IMR-90 (cell line): Measurements from ENCODE around the gene MYH11. TPM values are rescaled to one million over a fixed set of nuclear protein-coding genes. Genes with fewer than 3 reads are reported as not detected.
"Not testable (repeated sequence)": the region's sequence is repeated elsewhere in the genome, so short reads cannot be mapped to it uniquely, and the experiment has no call there.

Experiments used
- ATAC-seq: fragments of 200-7000 bp; cut with Tn5 transposase; 2 replicates; pipeline ENCODE4 v1.9.1; 2020; ENCODE audit warnings: low read depth, mild to moderate bottlenecking, moderate library complexity
- BruUV-seq: library from RNA; stranded (reverse); fragments of 400-500 nt; replicated peaks from 2 replicates; lab custom pipeline; 2021; lab: Mats Ljungman, UMichigan
- CTCF ChIA-PET: fragments of 300-600 bp; formaldehyde crosslinking; extraction: SDS; loops from one replicate; lab custom pipeline; 2021; ENCODE audit warnings: antibody characterized with exemption; lab: Yijun Ruan, JAX
- POLR2A ChIA-PET: fragments of 300-600 bp; sonication (Branson Sonifier 250); formaldehyde crosslinking; loops from one replicate; lab custom pipeline; 2022; ENCODE audit warnings: antibody characterized with exemption; ENCODE audit not compliant: unreplicated experiment; lab: Charles Lee
- DNase-seq: peaks from one replicate; pipeline ENCODE4 v3.0.0; 2013
- H2AFZ ChIP-seq: replicated peaks from 2 replicates; pipeline ENCODE3; 2013; ENCODE audit warnings: low read length, mild to moderate bottlenecking; ENCODE audit not compliant: poor library complexity
- H2AK5ac ChIP-seq: 2 replicates; pipeline ENCODE4 v1.6.1; 2013; ENCODE audit warnings: low read depth, low read length, inconsistent platforms
- H2AK9ac ChIP-seq: replicated peaks from 2 replicates; pipeline ENCODE3; 2013; ENCODE audit warnings: mild to moderate bottlenecking, low read depth, low read length, moderate library complexity; ENCODE audit not compliant: poor library complexity
- H2BK120ac ChIP-seq: 2 replicates; pipeline ENCODE4 v1.6.1; 2013; ENCODE audit warnings: low read depth, low read length, inconsistent platforms
- H2BK15ac ChIP-seq: 3 replicates; pipeline ENCODE4 v1.6.1; 2013; ENCODE audit warnings: low read depth, low read length, inconsistent platforms
- H2BK20ac ChIP-seq: 2 replicates; pipeline ENCODE4 v1.6.1; 2013; ENCODE audit warnings: low read depth, mild to moderate bottlenecking, inconsistent platforms, low read length, moderate library complexity
- H2BK5ac ChIP-seq: 2 replicates; pipeline ENCODE4 v1.6.1; 2013; ENCODE audit warnings: mild to moderate bottlenecking, low read depth, low read length, inconsistent platforms; ENCODE audit not compliant: poor library complexity, severe bottlenecking
- H3K14ac ChIP-seq: replicated peaks from 2 replicates; pipeline ENCODE4 v1.6.1; 2013; ENCODE audit warnings: low read depth, low read length, inconsistent platforms
- H3K18ac ChIP-seq: 2 replicates; pipeline ENCODE4 v1.6.1; 2013; ENCODE audit warnings: low read depth, low read length, control low read depth
- H3K23ac ChIP-seq: 2 replicates; pipeline ENCODE4 v1.6.1; 2013; ENCODE audit warnings: low read depth, low read length, inconsistent platforms
- H3K27ac ChIP-seq: 2 replicates; pipeline ENCODE4 v1.5.1; 2013; ENCODE audit warnings: mild to moderate bottlenecking, control low read depth, low read length; ENCODE audit not compliant: insufficient read depth
- H3K27me3 ChIP-seq: 2 replicates; pipeline ENCODE4 v1.6.1; 2013; ENCODE audit warnings: low read length; ENCODE audit not compliant: control insufficient read depth, insufficient read depth
- H3K36me3 ChIP-seq: 2 replicates; pipeline ENCODE4 v1.6.1; 2013; ENCODE audit warnings: low read length, mixed read lengths; ENCODE audit not compliant: control insufficient read depth, insufficient read depth
- H3K4ac ChIP-seq: 2 replicates; pipeline ENCODE4 v1.6.1; 2013; ENCODE audit warnings: low read depth, low read length, inconsistent platforms
- H3K4me1 ChIP-seq: 2 replicates; pipeline ENCODE4 v1.6.1; 2013; ENCODE audit warnings: low read length, mixed read lengths; ENCODE audit not compliant: control insufficient read depth, insufficient read depth
- H3K4me2 ChIP-seq: 2 replicates; pipeline ENCODE4 v1.6.1; 2013; ENCODE audit warnings: low read depth, mild to moderate bottlenecking, control low read depth, low read length, moderate library complexity
- H3K4me3 ChIP-seq: 2 replicates; pipeline ENCODE4 v1.5.1; 2013; ENCODE audit warnings: low read depth, mild to moderate bottlenecking, control low read depth, low read length, moderate library complexity; ENCODE audit not compliant: insufficient read depth
- H3K56ac ChIP-seq: 2 replicates; pipeline ENCODE4 v1.6.1; 2013; ENCODE audit warnings: low read length, inconsistent platforms; ENCODE audit not compliant: insufficient read depth; ENCODE audit errors: extremely low read depth
- H3K79me1 ChIP-seq, 2 experiments: 2 replicates each; pipeline ENCODE4 v1.6.1; 2013; ENCODE audit warnings: low read length in 2 of 2, inconsistent platforms in 1 of 2, low read depth in 1 of 2
- H3K9ac ChIP-seq: 2 replicates; pipeline ENCODE4 v1.6.1; 2013; ENCODE audit warnings: low read depth, low read length, control low read depth
- H3K9me1 ChIP-seq: 2 replicates; pipeline ENCODE4 v1.6.1; 2013; ENCODE audit warnings: low read length, inconsistent platforms; ENCODE audit not compliant: insufficient read depth
- H3K9me3 ChIP-seq: 2 replicates; pipeline ENCODE4 v1.6.1; 2013; ENCODE audit warnings: low read length; ENCODE audit not compliant: control insufficient read depth, insufficient read depth
- H4K20me1 ChIP-seq: 2 replicates; pipeline ENCODE4 v1.6.1; 2013; ENCODE audit warnings: low read length, inconsistent platforms; ENCODE audit not compliant: insufficient read depth
- H4K5ac ChIP-seq: 2 replicates; pipeline ENCODE4 v1.6.1; 2013; ENCODE audit warnings: mild to moderate bottlenecking, low read depth, low read length, control low read depth
- H4K8ac ChIP-seq, 2 experiments: 2 replicates each; pipeline ENCODE4 v1.6.1; 2013; ENCODE audit warnings: low read depth in 2 of 2, low read length in 2 of 2, control low read depth in 1 of 2, inconsistent platforms in 1 of 2
- H4K91ac ChIP-seq: 2 replicates; pipeline ENCODE4 v1.6.1; 2013; ENCODE audit warnings: low read depth, low read length, inconsistent platforms; ENCODE audit not compliant: insufficient read depth
- WGBS, 2 experiments: methylation state at CpG; one replicate each; pipeline versions ENCODE4 v1.1.5 to v1.1.7; 2013; ENCODE audit warnings: missing lambda C conversion rate in 2 of 2; ENCODE audit not compliant: insufficient read length in 1 of 2; ENCODE audit errors: extremely low coverage in 2 of 2; 5-methylcytosine and 5-hydroxymethylcytosine counted together
- dilution Hi-C: fragments of 300-500 bp; cut with HindIII; formaldehyde crosslinking; loops from one replicate; pipeline ENCODE4 v1.14.3; 2018; ENCODE audit warnings: low sequenced_read_pairs; ENCODE audit not compliant: unreplicated experiment
- in situ Hi-C: fragments of 300-500 bp; cut with MboI; formaldehyde crosslinking; loops from 3 replicates; pipeline ENCODE4 v1.14.3; 2019; ENCODE audit warnings: low sequenced_read_pairs, inconsistent platforms, mixed read lengths
- intact Hi-C: fragments of 100-400 bp; cut with micrococcal nuclease; formaldehyde crosslinking; loops from 2 replicates; pipeline ENCODE4 v1.10.0; 2022
- polyA plus RNA-seq, 3 experiments: library from polyadenylated mRNA; depleted of rRNA; stranded (reverse); fragments of >200 nt; gene quantifications; 2 replicates each; pipeline ENCODE4 v1.2.3, GENCODE V29; 2012; ENCODE audit warnings: low replicate concordance in 1 of 3
- total RNA-seq: library from RNA; depleted of rRNA; stranded (reverse); fragments of >200 nt; gene quantifications from 2 replicates; pipeline ENCODE4 v1.2.3, GENCODE V29; 2012

MYH11 gene
- total and polyA plus RNA-seq, 2 of the 4 experiments (the other 2 are of a cell fraction) = under 0.01 to 0.12 TPM

- H2AK5ac ChIP-seq, H4K91ac ChIP-seq, H3K56ac ChIP-seq, H3K4ac ChIP-seq, in situ Hi-C loops, POLR2A ChIA-PET, H4K8ac ChIP-seq, H3K23ac ChIP-seq, CTCF ChIA-PET, H3K9me3 ChIP-seq, H2BK120ac ChIP-seq, H3K36me3 ChIP-seq, H2AK9ac ChIP-seq, DNase-seq, intact Hi-C loops, H3K27ac ChIP-seq, H3K9ac ChIP-seq, H3K14ac ChIP-seq, H3K18ac ChIP-seq, H3K4me3 ChIP-seq, dilution Hi-C loops, H3K4me1 ChIP-seq, H3K79me1 ChIP-seq, H2AFZ ChIP-seq, ATAC-seq, H2BK15ac ChIP-seq, H3K9me1 ChIP-seq, H2BK20ac ChIP-seq, BruUV-seq, H3K4me2 ChIP-seq, H4K20me1 ChIP-seq, H2BK5ac ChIP-seq, H4K5ac ChIP-seq: not testable (repeated sequence)
- WGBS, 2 experiments = no CpG with 5 or more reads among the region's 6 CpGs
- H3K27me3 ChIP-seq = peaks cover 11% of the 10 kb centered on the region
These were observed 6.3 kb downstream of the MYH11 start for GRCh38 chr16:15850555-15850954.
